22Rv1 (cell line): ENCODE measurements around the gene ETS1.
"Not testable (repeated sequence)": the region's sequence is repeated elsewhere in the genome, so short reads cannot be mapped to it uniquely, and the experiment has no call there.

Experiments
- H3K27ac ChIP-seq: fragments of 450-650 bp; 2 replicates; pipeline ENCODE4 v1.5.1; 2017
- CTCF ChIP-seq: fragments of 450-650 bp; IDR thresholded peaks from 2 replicates; pipeline ENCODE4 v1.5.1; 2017; ENCODE audit warnings: mild to moderate bottlenecking
- ZFX ChIP-seq: fragments of 450-650 bp; IDR thresholded peaks from 2 replicates; pipeline ENCODE4 v1.6.1; 2017; ENCODE audit warnings: antibody characterized with exemption, borderline replicate concordance

ETS1 gene

GRCh38 chr11:128451652-128452470 is 135.5 kb downstream of the ETS1 start:
- H3K27ac ChIP-seq, result no peak overlapping the region
- TF ChIP-seq CTCF, result no peak
- no peak for TF ChIP-seq ZFX

- TF ChIP-seq CTCF (no peak), ZFX (no peak)
- H3K27ac ChIP-seq, result no peak overlapping the region
Measured at GRCh38 chr11:128450882-128451651, 136.3 kb downstream of the ETS1 start.

GRCh38 chr11:128450425-128450824 is 136.9 kb downstream of the ETS1 start:
- H3K27ac ChIP-seq, result not testable (repeated sequence)

GRCh38 chr11:128448981-128449713 is 138.2 kb downstream of the ETS1 start:
- TF ChIP-seq CTCF (no peak), ZFX (no peak)
- H3K27ac ChIP-seq, result no peak overlapping the region

- TF ChIP-seq CTCF (no peak), ZFX (no peak)
- H3K27ac ChIP-seq, result no peak overlapping the region
Measured at GRCh38 chr11:128448200-128448886, 139.0 kb downstream of the ETS1 start.

- TF ChIP-seq CTCF (no peak), ZFX (no peak)
- no peak overlapping the region for H3K27ac ChIP-seq
Measured at GRCh38 chr11:128447233-128447632, 140.1 kb downstream of the ETS1 start.

- not testable (repeated sequence) for H3K27ac ChIP-seq
Measured at GRCh38 chr11:128445921-128446320, 141.4 kb downstream of the ETS1 start.
